Loucy (cell line): ENCODE results near the gene PARD3B.

ENCODE experiments used
- H2AFZ ChIP-seq: fragments of 200-600 bp; sonication (generic); 2 replicates; pipeline ENCODE4 v1.6.0; 2016; ENCODE audit warnings: antibody characterized with exemption, mild to moderate bottlenecking, low read length, moderate library complexity
- H3F3A ChIP-seq: fragments of 200-600 bp; 2 replicates; pipeline ENCODE4 v1.6.0; 2016; ENCODE audit warnings: antibody characterized with exemption, low read depth, mild to moderate bottlenecking
- H3K27me3 ChIP-seq: fragments of 200-600 bp; sonication (generic); 2 replicates; pipeline ENCODE4 v1.6.1; 2014; ENCODE audit warnings: low read length, mild to moderate bottlenecking; ENCODE audit not compliant: insufficient read depth, poor library complexity, severe bottlenecking
- H3K36me3 ChIP-seq: fragments of 200-600 bp; sonication (generic); 2 replicates; pipeline ENCODE4 v1.6.1; 2016; ENCODE audit warnings: low read length; ENCODE audit not compliant: insufficient read depth
- H3K4me1 ChIP-seq: fragments of 200-600 bp; sonication (generic); 2 replicates; pipeline ENCODE4 v1.5.1; 2014; ENCODE audit warnings: low read length, mild to moderate bottlenecking; ENCODE audit not compliant: insufficient read depth, poor library complexity, severe bottlenecking
- H3K4me2 ChIP-seq: fragments of 200-600 bp; sonication (generic); 2 replicates; pipeline ENCODE4 v1.6.0; 2014; ENCODE audit warnings: antibody characterized with exemption, low read length, low read depth, mild to moderate bottlenecking; ENCODE audit not compliant: poor library complexity, severe bottlenecking
- H3K4me3 ChIP-seq: fragments of 200-600 bp; sonication (generic); 2 replicates; pipeline ENCODE4 v1.5.1; 2014; ENCODE audit warnings: low read length, mild to moderate bottlenecking, mixed read lengths; ENCODE audit not compliant: poor library complexity, severe bottlenecking
- H3K79me2 ChIP-seq: fragments of 200-600 bp; sonication (generic); 2 replicates; pipeline ENCODE4 v1.6.1; 2014; ENCODE audit warnings: low read length; ENCODE audit not compliant: insufficient read depth
- H3K9ac ChIP-seq: fragments of 200-600 bp; sonication (generic); 2 replicates; pipeline ENCODE4 v1.6.0; 2014; ENCODE audit warnings: mild to moderate bottlenecking, low read depth, low read length, moderate library complexity; ENCODE audit not compliant: poor library complexity, severe bottlenecking
- H3K9me2 ChIP-seq: fragments of 200-600 bp; sonication (generic); replicated peaks from 2 replicates; pipeline ENCODE4 v1.6.1; 2016; ENCODE audit warnings: low read depth, low read length, mixed read lengths
- H3K9me3 ChIP-seq: fragments of 200-600 bp; sonication (generic); 2 replicates; pipeline ENCODE4 v1.6.1; 2014; ENCODE audit warnings: mild to moderate bottlenecking, antibody characterized with exemption, low read length, low read depth; ENCODE audit not compliant: insufficient read depth
- H4K20me1 ChIP-seq: fragments of 200-600 bp; sonication (generic); 2 replicates; pipeline ENCODE4 v1.6.0; 2014; ENCODE audit warnings: antibody characterized with exemption, low read length, mild to moderate bottlenecking; ENCODE audit not compliant: insufficient read depth, poor library complexity, severe bottlenecking
- CTCF ChIP-seq: fragments of 200-600 bp; sonication (generic); conservative IDR thresholded peaks from 2 replicates; pipeline ENCODE4 v1.5.1; 2014; ENCODE audit warnings: mild to moderate bottlenecking, antibody characterized with exemption, low read length
- EZH2phosphoT487 ChIP-seq: fragments of 200-600 bp; IDR thresholded peaks from 2 replicates; pipeline ENCODE4 v1.6.1; 2018; ENCODE audit warnings: antibody characterized with exemption, mild to moderate bottlenecking, moderate library complexity, borderline replicate concordance

Gene PARD3B

GRCh38 chr2:204753841-204754240 lies 208.6 kb downstream of the PARD3B start:
- H3K27me3 ChIP-seq = no peaks in the 10 kb centered on the region
- H3K9me2 ChIP-seq = no peaks in the 10 kb centered on the region
- no peaks in the 10 kb centered on the region for H3K36me3 ChIP-seq
- TF ChIP-seq EZH2phosphoT487 (no peak), CTCF (no peak)
- no peak overlapping the region for H3K4me3 ChIP-seq
- no peak overlapping the region for H3K9ac ChIP-seq
- H3K9me3 ChIP-seq = no peaks in the 10 kb centered on the region
- H3K79me2 ChIP-seq = no peaks in the 10 kb centered on the region
- no peak overlapping the region for H3K4me2 ChIP-seq
- H2AFZ ChIP-seq = no peak overlapping the region
- H3F3A ChIP-seq = no peaks in the 10 kb centered on the region
- no peaks in the 10 kb centered on the region for H4K20me1 ChIP-seq
- peaks cover 6% of the 10 kb centered on the region for H3K4me1 ChIP-seq

- no peak overlapping the region for H2AFZ ChIP-seq
These were observed 209.6 kb downstream of the PARD3B start for GRCh38 chr2:204754898-204755297.

GRCh38 chr2:204763974-204764703 lies 218.9 kb downstream of the PARD3B start:
- no peaks in the 10 kb centered on the region for H3K9me2 ChIP-seq
- TF ChIP-seq EZH2phosphoT487 (no peak), CTCF (no peak)

More at GRCh38 chr2:204754898-204755297, 209.6 kb downstream of the PARD3B start:
- TF ChIP-seq EZH2phosphoT487 (no peak), CTCF (no peak)
- H3K4me1 ChIP-seq = no peaks in the 10 kb centered on the region
- no peaks in the 10 kb centered on the region for H3K79me2 ChIP-seq
- H3K36me3 ChIP-seq = no peaks in the 10 kb centered on the region
- H3K27me3 ChIP-seq = no peaks in the 10 kb centered on the region
- H3K9me3 ChIP-seq = no peaks in the 10 kb centered on the region
- no peak overlapping the region for H3K4me2 ChIP-seq
- H3K9me2 ChIP-seq = no peaks in the 10 kb centered on the region
- no peak overlapping the region for H3K4me3 ChIP-seq
- H4K20me1 ChIP-seq = no peaks in the 10 kb centered on the region
- H3K9ac ChIP-seq = no peak overlapping the region
- no peaks in the 10 kb centered on the region for H3F3A ChIP-seq

More at GRCh38 chr2:204763974-204764703, 218.9 kb downstream of the PARD3B start:
- Histone ChIP-seq H2AFZ (no peak overlapping the region), H3F3A (no peaks in the 10 kb centered on the region), H3K9me3 (peaks cover 12% of the 10 kb centered on the region; the same call in 1 of the 2 replicates), H3K36me3 (no peaks in the 10 kb centered on the region), H3K9ac (no peak overlapping the region), H3K4me1 (peaks cover 7% of the 10 kb centered on the region), H3K4me2 (no peak overlapping the region), H3K4me3 (no peak overlapping the region), H4K20me1 (no peaks in the 10 kb centered on the region), H3K79me2 (no peaks in the 10 kb centered on the region), H3K27me3 (no peaks in the 10 kb centered on the region)
